Panc1 (cell line): ENCODE results near the gene AOAH. TPM values are rescaled to one million over a fixed set of nuclear protein-coding genes. Genes with fewer than 3 reads are reported as not detected.

Experiments
- ATAC-seq: fragments of 200-7000 bp; cut with Tn5 transposase; 2 replicates; pipeline ENCODE4 v1.9.1; 2020; ENCODE audit warnings: mild to moderate bottlenecking, moderate library complexity
- BruUV-seq: library from RNA; stranded (reverse); fragments of 400-500 nt; replicated peaks from 2 replicates; lab custom pipeline; 2021; lab: Mats Ljungman, UMichigan
- CTCF ChIA-PET: fragments of 300-600 bp; sonication (Branson Sonifier 250); formaldehyde crosslinking; loops from one replicate; lab custom pipeline; 2022; ENCODE audit warnings: antibody characterized with exemption; lab: Charles Lee
- POLR2A ChIA-PET: fragments of 300-600 bp; sonication (Branson Sonifier 250); formaldehyde crosslinking; loops from one replicate; lab custom pipeline; 2022; ENCODE audit warnings: antibody characterized with exemption; lab: Charles Lee
- DNase-seq: peaks from one replicate; pipeline ENCODE4 v3.0.0-alpha.2; 2010; ENCODE audit warnings: low read depth, low spot score
- H3K27ac ChIP-seq: 2 replicates; pipeline ENCODE4 v1.5.1; 2011; ENCODE audit warnings: mild to moderate bottlenecking, low read length, inconsistent platforms
- H3K27me3 ChIP-seq: fragments of 200-500 bp; sonication (Bioruptor generic); 2 replicates; pipeline ENCODE4 v1.6.0; 2014; ENCODE audit warnings: low read length, inconsistent platforms; ENCODE audit not compliant: control insufficient read depth, insufficient read depth
- H3K36me3 ChIP-seq: fragments of 200-500 bp; sonication (Bioruptor generic); 2 replicates; pipeline ENCODE4 v1.5.1; 2014; ENCODE audit warnings: inconsistent platforms, mild to moderate bottlenecking, low read length, moderate library complexity; ENCODE audit not compliant: control insufficient read depth, insufficient read depth
- H3K4me1 ChIP-seq: 2 replicates; pipeline ENCODE4 v1.5.1; 2011; ENCODE audit warnings: inconsistent platforms, mild to moderate bottlenecking, low read length, moderate library complexity; ENCODE audit not compliant: control insufficient read depth, insufficient read depth
- H3K4me3 ChIP-seq, 2 experiments: 2 replicates each; pipeline ENCODE4 v1.5.1; 2011 to 2012; ENCODE audit warnings: low read depth in 2 of 2, low read length in 2 of 2, mild to moderate bottlenecking in 2 of 2, inconsistent platforms in 1 of 2, moderate library complexity in 1 of 2
- H3K9me3 ChIP-seq: fragments of 200-500 bp; sonication (Bioruptor generic); 2 replicates; pipeline ENCODE4 v1.5.1; 2014; ENCODE audit warnings: low read depth, mild to moderate bottlenecking, inconsistent platforms, low read length, moderate library complexity; ENCODE audit not compliant: control insufficient read depth, insufficient read depth
- CTCF ChIP-seq: fragments of 450-650 bp; IDR thresholded peaks from 2 replicates; pipeline ENCODE4 v1.5.1; 2017; ENCODE audit warnings: mild to moderate bottlenecking
- POLR2AphosphoS5 ChIP-seq: IDR thresholded peaks from 2 replicates; pipeline ENCODE4 v1.6.1; 2012; ENCODE audit warnings: mild to moderate bottlenecking, low read depth, low read length, moderate library complexity
- REST ChIP-seq, 2 experiments: IDR thresholded peaks; 2 replicates each; pipeline ENCODE4 v1.6.1; 2011 to 2012; ENCODE audit warnings: low read depth in 2 of 2, control low read depth in 1 of 2, low read length in 1 of 2, mild to moderate bottlenecking in 1 of 2, moderate library complexity in 1 of 2; ENCODE audit not compliant: insufficient read depth in 1 of 2
- SIN3A ChIP-seq: IDR thresholded peaks from 2 replicates; pipeline ENCODE4 v1.6.1; 2012; ENCODE audit warnings: low read depth, mild to moderate bottlenecking, low read length, moderate library complexity, borderline replicate concordance; ENCODE audit not compliant: insufficient read depth
- TCF7L2 ChIP-seq: IDR thresholded peaks from 2 replicates; pipeline ENCODE4 v1.6.1; 2011; ENCODE audit warnings: mild to moderate bottlenecking, low read depth, low read length, inconsistent platforms
- in situ Hi-C: cut with HindIII; loops from 2 replicates; pipeline ENCODE4 v1.10.0; 2016; ENCODE audit warnings: low sequenced_read_pairs, low pct_unique_long_range_greater_than_20kb
- intact Hi-C: fragments of 100-400 bp; cut with micrococcal nuclease; formaldehyde crosslinking; loops from one replicate; pipeline ENCODE4 v1.10.0; 2022; ENCODE audit not compliant: unreplicated experiment
- total RNA-seq: library from RNA; stranded (reverse); gene quantifications from one replicate; pipeline ENCODE4 v1.2.1, GENCODE V29; 2021; ENCODE audit not compliant: unreplicated experiment

The AOAH gene
- total RNA-seq, 1 experiment from 2014 or later, result 0.31 TPM

- no peak for ATAC-seq
- no peaks in the 10 kb centered on the region for H3K36me3 ChIP-seq
- no peak overlapping the region for H3K4me3 ChIP-seq
- in situ Hi-C loops, result no loop called here
- intact Hi-C loops, result no loop called here
- TF ChIP-seq TCF7L2 (no peak), REST (IDR thresholded peaks at IDR 0.05; ENCODE audit: insufficient read depth in 1 of 2, low read depth in 2 of 2, low read length in 1 of 2) (no peak), CTCF (no peak), SIN3A (no peak), POLR2AphosphoS5 (no peak)
- no TSS peak for BruUV-seq
- H3K27ac ChIP-seq, result no peak overlapping the region
- H3K4me1 ChIP-seq, result no peaks in the 10 kb centered on the region
- POLR2A ChIA-PET, result no interaction called here
- no peak for DNase-seq
- H3K27me3 ChIP-seq, result no peaks in the 10 kb centered on the region
- CTCF ChIA-PET, result no interaction called here
- H3K9me3 ChIP-seq, result peaks cover 4% of the 10 kb centered on the region; the same call in 1 of the 2 replicates
Observed at GRCh38 chr7:36712015-36712414, 12.3 kb downstream of the AOAH start.

GRCh38 chr7:36711256-36711655 lies 13.0 kb downstream of the AOAH start:
- H3K27ac ChIP-seq, result no peak overlapping the region
- H3K27me3 ChIP-seq, result no peaks in the 10 kb centered on the region
- DNase-seq (no peak), ATAC-seq (no peak)
- ChIA-PET POLR2A (no interaction called here), CTCF (no interaction called here)
- intact Hi-C loops (no loop called here), in situ Hi-C loops (no loop called here)
- H3K9me3 ChIP-seq, result peaks cover 4% of the 10 kb centered on the region; the same call in 1 of the 2 replicates
- no peaks in the 10 kb centered on the region for H3K4me1 ChIP-seq
- BruUV-seq, result no TSS peak
- TF ChIP-seq CTCF, result no peak
- TF ChIP-seq TCF7L2, result no peak
- no peak for TF ChIP-seq SIN3A
- no peak for TF ChIP-seq POLR2AphosphoS5
- no peak for TF ChIP-seq REST (IDR thresholded peaks at IDR 0.05; ENCODE audit: insufficient read depth in 1 of 2, low read depth in 2 of 2, low read length in 1 of 2)
- no peak overlapping the region for H3K4me3 ChIP-seq
- H3K36me3 ChIP-seq, result no peaks in the 10 kb centered on the region
